DMS79 treated with DMSO at 0.1 percent for 48 hours (cell line): ENCODE data around the gene SLC43A2.
"Not testable (repeated sequence)": the region's sequence is repeated elsewhere in the genome, so short reads cannot be mapped to it uniquely, and the experiment has no call there.

Experiments
- DNase-seq: peaks from one replicate; lab custom pipeline; 2025; lab: John Stamatoyannopoulos, UW

The SLC43A2 gene

GRCh38 chr17:1535737-1536136, 92.9 kb downstream of the SLC43A2 start:
- no peak for DNase-seq

- no peak for DNase-seq
Measured at GRCh38 chr17:1533661-1534325, 94.8 kb downstream of the SLC43A2 start.

GRCh38 chr17:1532836-1533602, 95.6 kb downstream of the SLC43A2 start:
- DNase-seq: no peak

GRCh38 chr17:1529863-1530262, 98.8 kb downstream of the SLC43A2 start:
- DNase-seq: no peak

- DNase-seq: not testable (repeated sequence)
Measured at GRCh38 chr17:1526876-1527275, 101.8 kb downstream of the SLC43A2 start.

- DNase-seq: no peak
Measured at GRCh38 chr17:1522626-1523025, 106.0 kb downstream of the SLC43A2 start.

- DNase-seq: no peak
Measured at GRCh38 chr17:1521086-1521640, 107.5 kb downstream of the SLC43A2 start.

GRCh38 chr17:1519678-1520077, 109.0 kb downstream of the SLC43A2 start:
- no peak for DNase-seq
